VCaP (cell line): ENCODE measurements around the gene MSL1.

Experiments used
- H3K27ac ChIP-seq: fragments of 450-650 bp; 2 replicates; pipeline ENCODE4 v1.5.1; 2017
- TF ChIP-seq, protein P1 (sequence below): fragments of 450-650 bp; conservative IDR thresholded peaks from 2 replicates; pipeline ENCODE4 v1.5.1; 2017; ENCODE audit warnings: mild to moderate bottlenecking, moderate library complexity

MSL1 gene

DNA sequence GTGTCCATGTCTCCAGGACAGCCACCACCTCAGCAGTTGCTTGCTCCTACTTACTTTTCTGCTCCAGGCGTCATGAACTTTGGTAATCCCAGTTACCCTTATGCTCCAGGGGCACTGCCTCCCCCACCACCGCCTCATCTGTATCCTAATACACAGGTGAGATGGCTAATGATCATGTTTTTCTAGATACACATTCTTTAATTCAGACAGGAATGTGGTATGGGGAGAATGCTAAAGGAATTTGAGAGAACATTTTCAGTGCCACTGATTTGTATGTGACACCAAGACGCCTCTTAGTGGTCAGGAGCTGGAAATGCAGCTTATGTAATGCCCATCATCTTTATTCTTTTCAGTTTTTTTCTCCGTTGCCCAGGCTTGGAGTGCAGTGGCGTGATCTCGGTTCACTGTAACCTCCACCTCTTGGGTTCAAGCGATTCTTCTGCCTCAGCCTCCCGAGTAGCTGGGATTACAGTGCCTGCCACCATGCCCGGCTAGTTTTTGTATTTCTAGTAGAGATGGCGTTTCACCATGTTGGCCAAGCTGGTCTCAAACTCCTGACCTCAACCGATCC lies 46.6 kb downstream of the MSL1 start:
- TF ChIP-seq, protein P1, sequence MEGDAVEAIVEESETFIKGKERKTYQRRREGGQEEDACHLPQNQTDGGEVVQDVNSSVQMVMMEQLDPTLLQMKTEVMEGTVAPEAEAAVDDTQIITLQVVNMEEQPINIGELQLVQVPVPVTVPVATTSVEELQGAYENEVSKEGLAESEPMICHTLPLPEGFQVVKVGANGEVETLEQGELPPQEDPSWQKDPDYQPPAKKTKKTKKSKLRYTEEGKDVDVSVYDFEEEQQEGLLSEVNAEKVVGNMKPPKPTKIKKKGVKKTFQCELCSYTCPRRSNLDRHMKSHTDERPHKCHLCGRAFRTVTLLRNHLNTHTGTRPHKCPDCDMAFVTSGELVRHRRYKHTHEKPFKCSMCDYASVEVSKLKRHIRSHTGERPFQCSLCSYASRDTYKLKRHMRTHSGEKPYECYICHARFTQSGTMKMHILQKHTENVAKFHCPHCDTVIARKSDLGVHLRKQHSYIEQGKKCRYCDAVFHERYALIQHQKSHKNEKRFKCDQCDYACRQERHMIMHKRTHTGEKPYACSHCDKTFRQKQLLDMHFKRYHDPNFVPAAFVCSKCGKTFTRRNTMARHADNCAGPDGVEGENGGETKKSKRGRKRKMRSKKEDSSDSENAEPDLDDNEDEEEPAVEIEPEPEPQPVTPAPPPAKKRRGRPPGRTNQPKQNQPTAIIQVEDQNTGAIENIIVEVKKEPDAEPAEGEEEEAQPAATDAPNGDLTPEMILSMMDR = peak; percentile 90
- H3K27ac ChIP-seq = peak overlapping the region; percentile 36

DNA sequence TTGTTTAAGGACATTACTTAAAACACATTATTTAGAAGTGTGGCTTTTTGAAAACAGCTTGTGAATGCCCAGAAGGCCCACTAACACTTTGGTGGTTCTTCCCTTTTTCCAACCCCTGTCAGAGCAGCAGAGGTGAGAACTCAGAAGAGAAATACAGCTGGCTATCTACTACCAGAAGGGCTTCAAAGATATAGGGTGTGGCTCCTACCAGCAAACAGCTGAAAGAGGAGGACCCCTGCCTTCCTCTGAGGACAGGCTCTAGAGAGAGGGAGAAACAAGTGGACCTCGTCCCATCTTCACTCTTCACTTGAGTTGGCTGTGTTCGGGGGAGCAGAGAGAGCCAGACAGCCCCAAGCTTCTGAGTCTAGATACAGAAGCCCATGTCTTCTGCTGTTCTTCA lies 48.6 kb downstream of the MSL1 start:
- TF ChIP-seq, protein P1 = no peak
- H3K27ac ChIP-seq = no peak overlapping the region

DNA sequence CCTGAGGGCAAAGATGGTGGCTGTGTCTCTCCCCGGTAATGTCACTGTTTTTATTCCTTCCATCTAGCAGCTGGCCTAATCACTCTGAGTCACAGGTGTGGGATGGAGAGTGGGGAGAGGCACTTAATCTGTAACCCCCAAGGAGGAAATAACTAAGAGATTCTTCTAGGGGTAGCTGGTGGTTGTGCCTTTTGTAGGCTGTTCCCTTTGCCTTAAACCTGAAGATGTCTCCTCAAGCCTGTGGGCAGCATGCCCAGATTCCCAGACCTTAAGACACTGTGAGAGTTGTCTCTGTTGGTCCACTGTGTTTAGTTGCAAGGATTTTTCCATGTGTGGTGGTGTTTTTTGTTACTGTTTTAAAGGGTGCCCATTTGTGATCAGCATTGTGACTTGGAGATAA lies 50.0 kb downstream of the MSL1 start:
- no peak overlapping the region for H3K27ac ChIP-seq
- TF ChIP-seq, protein P1 = no peak

DNA sequence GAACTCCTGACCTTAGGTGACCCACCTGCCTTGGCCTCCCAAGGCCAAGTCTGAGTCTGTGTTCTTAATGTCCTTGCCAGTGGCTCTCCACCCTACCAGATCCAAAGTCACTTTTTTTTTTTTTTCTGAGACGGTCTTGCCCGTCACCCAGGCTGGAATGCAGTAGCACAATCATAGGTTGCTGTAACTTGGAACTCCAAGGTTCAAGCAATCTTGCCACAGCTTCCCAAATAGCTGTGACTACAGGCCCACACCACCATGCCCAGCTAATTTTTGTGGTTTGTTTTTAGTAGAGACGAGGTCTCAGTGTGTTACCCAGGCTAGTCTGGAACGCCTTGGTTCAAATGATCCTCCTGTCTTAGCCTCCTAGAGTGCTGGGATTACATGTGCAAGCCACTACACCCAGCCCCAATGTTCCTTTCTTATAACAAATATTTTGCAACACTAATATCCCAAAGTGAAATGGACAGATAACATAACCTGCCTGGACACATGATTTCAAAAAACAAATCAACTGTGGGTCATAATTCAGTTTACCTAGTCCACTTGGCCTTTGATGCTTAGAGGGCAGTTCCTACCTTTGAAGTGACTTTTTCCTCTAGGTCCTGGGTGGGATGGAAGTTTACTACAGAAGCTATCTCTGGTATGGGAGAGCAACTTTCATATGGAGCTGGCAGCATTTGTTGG lies 51.5 kb downstream of the MSL1 start:
- H3K27ac ChIP-seq = no peak overlapping the region
- TF ChIP-seq, protein P1 = no peak

DNA sequence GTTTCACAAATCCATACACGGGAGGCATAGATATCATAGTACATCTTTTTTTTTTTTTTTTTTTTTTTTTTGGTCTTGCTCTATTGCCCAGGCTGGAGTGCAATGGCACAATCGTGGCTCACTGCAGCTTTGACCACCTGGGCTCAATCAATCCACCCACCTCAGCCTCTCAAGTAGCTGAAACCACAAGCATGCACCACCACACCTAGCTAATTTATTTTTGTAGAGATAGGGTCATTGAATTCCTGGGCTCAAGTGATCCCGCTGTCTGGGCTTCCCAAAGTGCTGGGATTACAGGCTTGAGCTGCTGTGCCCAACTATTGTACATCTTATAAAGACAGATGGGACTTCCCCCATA lies 52.0 kb downstream of the MSL1 start:
- TF ChIP-seq, protein P1 = no peak
- no peak overlapping the region for H3K27ac ChIP-seq

DNA sequence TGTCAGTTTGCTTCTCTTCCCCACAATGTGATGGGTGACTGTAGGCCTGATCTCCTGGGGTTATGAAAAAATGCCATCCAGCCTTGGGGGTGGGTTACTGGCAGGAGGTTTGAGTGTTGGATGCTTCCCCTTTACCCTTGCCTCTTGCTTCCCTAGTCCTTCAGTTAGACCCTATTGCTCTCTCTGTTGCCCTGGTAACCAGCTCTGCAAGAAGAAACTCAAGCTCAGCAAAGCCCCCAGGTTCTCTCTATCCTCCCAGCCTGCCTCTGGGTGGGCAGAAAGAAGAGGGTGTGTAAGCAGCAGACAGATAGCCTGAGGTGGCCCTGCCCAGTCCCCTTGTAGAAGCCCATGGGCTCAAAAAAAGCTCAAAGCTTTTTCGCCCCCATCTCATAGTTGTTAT lies 52.7 kb downstream of the MSL1 start:
- TF ChIP-seq, protein P1 = no peak
- H3K27ac ChIP-seq = no peak overlapping the region

DNA sequence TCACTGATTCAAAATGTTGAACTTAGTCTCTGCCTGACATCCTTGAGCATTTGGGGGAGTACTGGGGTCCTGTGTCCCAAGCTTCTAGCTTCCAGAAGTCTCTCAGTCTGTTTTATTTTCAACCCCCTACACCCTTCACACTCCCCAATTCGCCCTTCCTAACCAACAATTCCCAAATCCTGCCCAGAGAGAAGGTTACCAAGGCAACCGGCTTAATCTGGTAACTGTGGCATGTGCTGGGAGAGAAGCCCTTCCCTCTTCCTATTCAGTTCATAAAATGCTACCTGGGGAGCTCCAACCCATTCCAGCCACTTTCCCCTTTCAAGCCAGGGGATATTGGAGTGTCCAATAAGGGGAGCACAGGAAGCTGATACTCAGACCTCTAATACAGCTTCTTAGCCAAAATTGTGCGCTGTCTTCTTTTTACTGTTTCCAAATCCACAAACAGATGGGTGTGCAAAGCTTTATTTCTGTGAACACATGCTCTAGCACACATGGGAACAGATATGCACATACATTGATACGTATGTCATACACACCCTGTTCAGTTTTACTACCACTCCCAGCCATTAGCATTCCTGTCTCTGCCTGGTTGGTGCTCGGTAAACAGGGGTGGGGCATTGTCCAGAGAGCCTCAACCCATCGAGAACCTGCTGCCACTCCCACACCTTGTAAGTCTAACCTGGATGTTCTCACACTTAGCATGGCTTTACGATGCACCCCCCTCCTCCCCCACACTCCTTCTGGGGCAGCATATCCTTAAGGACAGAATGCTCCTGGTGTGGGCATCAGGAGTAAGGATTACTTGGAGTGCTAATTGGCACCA lies 54.4 kb downstream of the MSL1 start:
- TF ChIP-seq, protein P1 = no peak

More for the DNA sequence above, 54.4 kb downstream of the MSL1 start:
- peak overlapping the region; percentile 74; the same call in 1 of the 2 replicates for H3K27ac ChIP-seq
